ENCODE data around the gene KRTAP12-4. TPM values are rescaled to one million over a fixed set of nuclear protein-coding genes. Genes with fewer than 3 reads are reported as not detected.
"Not testable (repeated sequence)": the region's sequence is repeated elsewhere in the genome, so short reads cannot be mapped to it uniquely, and the experiment has no call there.

Gene KRTAP12-4
- polyA plus RNA-seq, 1 donor from 2014 or later: not detected

DNA sequence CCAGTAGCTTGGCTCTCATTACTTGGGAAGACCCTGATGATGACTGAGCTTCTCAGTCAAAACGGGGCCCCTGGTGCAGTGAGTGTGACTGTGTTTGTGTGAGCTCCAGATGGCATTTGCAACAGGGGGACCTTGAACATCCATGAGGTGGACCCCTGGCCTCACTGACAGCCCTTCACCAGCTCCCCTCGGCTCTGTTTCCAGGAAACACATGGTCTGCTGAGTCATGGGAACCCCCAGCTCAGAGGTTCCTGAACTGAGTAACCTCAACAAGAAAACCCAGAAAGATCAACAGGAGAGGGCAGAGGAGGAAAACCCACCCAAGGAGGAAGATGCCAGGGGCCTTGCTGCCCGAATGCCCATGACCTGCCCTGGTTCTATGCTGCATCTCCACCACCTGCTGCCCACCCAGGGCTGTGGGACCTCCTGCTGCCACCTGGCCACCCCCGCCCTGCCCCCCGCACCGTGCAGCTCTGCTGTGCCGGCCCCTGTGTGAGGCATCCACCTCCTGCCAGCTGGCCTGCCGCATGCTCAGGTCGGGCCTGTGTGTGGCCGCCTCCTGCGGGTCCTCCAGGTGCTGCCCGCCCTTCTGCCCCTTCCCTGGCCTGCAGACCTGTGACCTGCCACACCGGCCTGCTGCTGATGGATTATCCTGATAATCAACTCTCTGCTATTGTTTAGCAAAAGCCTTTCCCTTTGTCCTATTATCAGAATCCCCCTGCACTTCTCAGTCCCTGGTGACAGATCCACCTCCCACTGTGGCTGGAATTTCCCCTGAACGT is 31.7 kb upstream of the KRTAP12-4 start:
- Histone ChIP-seq H3K4me2 (ENCODE audit: low read length) (no peak overlapping the region), H3K27ac (ENCODE audit: low read length) (no peak overlapping the region), H2AFZ (ENCODE audit: low read depth, low read length) (no peak overlapping the region), H4K20me1 (ENCODE audit: insufficient read depth) (no peaks in the 10 kb centered on the region), H3K79me2 (replicated peaks; ENCODE audit: insufficient read depth, low read length) (no peaks in the 10 kb centered on the region), H3K36me3 (ENCODE audit: insufficient read depth, low read length) (no peaks in the 10 kb centered on the region), H3K9me3 (ENCODE audit: low read length) (no peaks in the 10 kb centered on the region), H3K9me2 (ENCODE audit: insufficient read depth, low read length) (no peaks in the 10 kb centered on the region), H3K4me3 (ENCODE audit: low read length) (no peak overlapping the region), H3K27me3 (ENCODE audit: insufficient read depth, low read depth, low read length) (no peaks in the 10 kb centered on the region), H3K9ac (ENCODE audit: low read length) (no peak overlapping the region), H3F3A (ENCODE audit: insufficient read depth, low read length, poor library complexity, severe bottlenecking) (no peaks in the 10 kb centered on the region)
- TF ChIP-seq EZH2 (IDR thresholded peaks at IDR 0.05; ENCODE audit: borderline replicate concordance, insufficient read depth, low read length, poor library complexity, severe bottlenecking): no peak
- no peak for TF ChIP-seq MXI1 (conservative IDR thresholded peaks at IDR 0.05; ENCODE audit: poor library complexity, severe bottlenecking)

GRCh38 chr21:44685050-44685449 is 30.6 kb upstream of the KRTAP12-4 start:
- H2AFZ ChIP-seq (ENCODE audit: low read depth, low read length); H3K36me3 ChIP-seq (ENCODE audit: insufficient read depth, low read length); H3K27ac ChIP-seq (ENCODE audit: low read length); H3K9me2 ChIP-seq (ENCODE audit: insufficient read depth, low read length); H3K9ac ChIP-seq (ENCODE audit: low read length); H4K20me1 ChIP-seq (ENCODE audit: insufficient read depth); H3K4me2 ChIP-seq (ENCODE audit: low read length); H3K79me2 ChIP-seq (replicated peaks; ENCODE audit: insufficient read depth, low read length); H3K4me3 ChIP-seq (ENCODE audit: low read length); H3K9me3 ChIP-seq (ENCODE audit: low read length); H3K27me3 ChIP-seq (ENCODE audit: insufficient read depth, low read depth, low read length); H3F3A ChIP-seq (ENCODE audit: insufficient read depth, low read length, poor library complexity, severe bottlenecking): not testable (repeated sequence)

GRCh38 chr21:44684483-44684882 is 30.0 kb upstream of the KRTAP12-4 start:
- Histone ChIP-seq H3K9me3 (ENCODE audit: low read length) (no peaks in the 10 kb centered on the region), H3K36me3 (ENCODE audit: insufficient read depth, low read length) (no peaks in the 10 kb centered on the region), H3K9me2 (ENCODE audit: insufficient read depth, low read length) (no peaks in the 10 kb centered on the region), H4K20me1 (ENCODE audit: insufficient read depth) (no peaks in the 10 kb centered on the region), H3K9ac (ENCODE audit: low read length) (no peak overlapping the region), H3F3A (ENCODE audit: insufficient read depth, low read length, poor library complexity, severe bottlenecking) (no peaks in the 10 kb centered on the region), H3K4me3 (ENCODE audit: low read length) (no peak overlapping the region), H3K27me3 (ENCODE audit: insufficient read depth, low read depth, low read length) (no peaks in the 10 kb centered on the region), H3K79me2 (replicated peaks; ENCODE audit: insufficient read depth, low read length) (no peaks in the 10 kb centered on the region), H3K27ac (ENCODE audit: low read length) (no peak overlapping the region), H3K4me2 (ENCODE audit: low read length) (no peak overlapping the region), H2AFZ (ENCODE audit: low read depth, low read length) (no peak overlapping the region)
- TF ChIP-seq RAD21 (conservative IDR thresholded peaks at IDR 0.05): no peak
- no peak for TF ChIP-seq SMC3 (conservative IDR thresholded peaks at IDR 0.05; ENCODE audit: poor library complexity)
- TF ChIP-seq POLR2AphosphoS5 (IDR thresholded peaks at IDR 0.05): no peak
- TF ChIP-seq EP300 (conservative IDR thresholded peaks at IDR 0.05; ENCODE audit: poor library complexity, severe bottlenecking): no peak
- TF ChIP-seq EZH2 (IDR thresholded peaks at IDR 0.05; ENCODE audit: borderline replicate concordance, insufficient read depth, low read length, poor library complexity, severe bottlenecking): no peak
- TF ChIP-seq, protein P1, sequence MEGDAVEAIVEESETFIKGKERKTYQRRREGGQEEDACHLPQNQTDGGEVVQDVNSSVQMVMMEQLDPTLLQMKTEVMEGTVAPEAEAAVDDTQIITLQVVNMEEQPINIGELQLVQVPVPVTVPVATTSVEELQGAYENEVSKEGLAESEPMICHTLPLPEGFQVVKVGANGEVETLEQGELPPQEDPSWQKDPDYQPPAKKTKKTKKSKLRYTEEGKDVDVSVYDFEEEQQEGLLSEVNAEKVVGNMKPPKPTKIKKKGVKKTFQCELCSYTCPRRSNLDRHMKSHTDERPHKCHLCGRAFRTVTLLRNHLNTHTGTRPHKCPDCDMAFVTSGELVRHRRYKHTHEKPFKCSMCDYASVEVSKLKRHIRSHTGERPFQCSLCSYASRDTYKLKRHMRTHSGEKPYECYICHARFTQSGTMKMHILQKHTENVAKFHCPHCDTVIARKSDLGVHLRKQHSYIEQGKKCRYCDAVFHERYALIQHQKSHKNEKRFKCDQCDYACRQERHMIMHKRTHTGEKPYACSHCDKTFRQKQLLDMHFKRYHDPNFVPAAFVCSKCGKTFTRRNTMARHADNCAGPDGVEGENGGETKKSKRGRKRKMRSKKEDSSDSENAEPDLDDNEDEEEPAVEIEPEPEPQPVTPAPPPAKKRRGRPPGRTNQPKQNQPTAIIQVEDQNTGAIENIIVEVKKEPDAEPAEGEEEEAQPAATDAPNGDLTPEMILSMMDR (IDR thresholded peaks at IDR 0.05; ENCODE audit: poor library complexity, severe bottlenecking): no peak
- TF ChIP-seq REST (IDR thresholded peaks at IDR 0.05; ENCODE audit: borderline replicate concordance): no peak
- no peak for TF ChIP-seq TAF1 (IDR thresholded peaks at IDR 0.05; ENCODE audit: low read depth)
- no peak for TF ChIP-seq MXI1 (conservative IDR thresholded peaks at IDR 0.05; ENCODE audit: poor library complexity, severe bottlenecking)

Data from neural cell (in vitro differentiated cells).